PC-3 (cell line): Measurements from ENCODE around the gene NPR1. TPM values are rescaled to one million over a fixed set of nuclear protein-coding genes. Genes with fewer than 3 reads are reported as not detected.
"Not testable (repeated sequence)": the region's sequence is repeated elsewhere in the genome, so short reads cannot be mapped to it uniquely, and the experiment has no call there.

Source experiments
- ATAC-seq: fragments of 200-7000 bp; cut with Tn5 transposase; 2 replicates; pipeline ENCODE4 v1.9.1; 2020; ENCODE audit warnings: mild to moderate bottlenecking, moderate library complexity
- BruUV-seq: library from RNA; stranded (reverse); fragments of 400-500 nt; replicated peaks from 2 replicates; lab custom pipeline; 2021; lab: Mats Ljungman, UMichigan
- CTCF ChIA-PET: fragments of 300-600 bp; sonication (Branson Sonifier 250); formaldehyde crosslinking; loops from one replicate; lab custom pipeline; 2022; ENCODE audit warnings: antibody characterized with exemption; lab: Charles Lee
- POLR2A ChIA-PET: fragments of 300-600 bp; sonication (Branson Sonifier 250); formaldehyde crosslinking; loops from one replicate; lab custom pipeline; 2022; ENCODE audit warnings: antibody characterized with exemption; ENCODE audit not compliant: unreplicated experiment; lab: Charles Lee
- DNase-seq: peaks from one replicate; pipeline ENCODE4 v3.0.0-alpha.2; 2015
- H2AFZ ChIP-seq: fragments of 300-600 bp; sonication (generic); 2 replicates; pipeline ENCODE4 v1.6.0; 2016; ENCODE audit warnings: antibody characterized with exemption, low read length
- H3F3A ChIP-seq: fragments of 300-600 bp; sonication (generic); one replicate; pipeline ENCODE4 v1.6.0; 2017; ENCODE audit warnings: antibody characterized with exemption, low read length, control low read depth, mild to moderate bottlenecking; ENCODE audit not compliant: unreplicated experiment
- H3K27ac ChIP-seq: fragments of 300-600 bp; sonication (generic); 2 replicates; pipeline ENCODE4 v1.5.1; 2016; ENCODE audit warnings: mild to moderate bottlenecking, low read length
- H3K27me3 ChIP-seq: fragments of 300-600 bp; sonication (generic); 2 replicates; pipeline ENCODE4 v1.6.1; 2016; ENCODE audit warnings: low read length, mixed read lengths
- H3K36me3 ChIP-seq: fragments of 300-600 bp; sonication (generic); 2 replicates; pipeline ENCODE4 v1.6.1; 2016; ENCODE audit warnings: low read depth, mixed run types, low read length, mixed read lengths
- H3K4me1 ChIP-seq: fragments of 300-600 bp; sonication (generic); 2 replicates; pipeline ENCODE4 v1.5.1; 2016; ENCODE audit warnings: low read length; ENCODE audit not compliant: insufficient read depth
- H3K4me2 ChIP-seq: fragments of 300-600 bp; sonication (generic); 2 replicates; pipeline ENCODE4 v1.6.0; 2016; ENCODE audit warnings: low read length
- H3K4me3 ChIP-seq: fragments of 300-600 bp; sonication (generic); 2 replicates; pipeline ENCODE4 v1.5.1; 2016; ENCODE audit warnings: mild to moderate bottlenecking, low read length, mixed read lengths
- H3K79me2 ChIP-seq: fragments of 300-600 bp; sonication (generic); 2 replicates; pipeline ENCODE4 v1.6.1; 2017; ENCODE audit warnings: low read length, mixed read lengths
- H3K9ac ChIP-seq: fragments of 300-600 bp; sonication (generic); 2 replicates; pipeline ENCODE4 v1.6.0; 2016; ENCODE audit warnings: mild to moderate bottlenecking, low read length
- H3K9me2 ChIP-seq: fragments of 300-600 bp; sonication (generic); replicated peaks from 2 replicates; pipeline ENCODE4 v1.6.1; 2016; ENCODE audit warnings: mixed run types, low read length, mixed read lengths
- H3K9me3 ChIP-seq: fragments of 300-600 bp; sonication (generic); 2 replicates; pipeline ENCODE4 v1.6.1; 2016; ENCODE audit warnings: low read length, mixed read lengths
- H4K20me1 ChIP-seq: fragments of 300-600 bp; sonication (generic); 2 replicates; pipeline ENCODE4 v1.6.1; 2016; ENCODE audit warnings: low read length, mixed read lengths
- EZH2 ChIP-seq: fragments of 300-600 bp; sonication (generic); IDR thresholded peaks from one replicate; pipeline ENCODE4 v1.6.1; 2017; ENCODE audit warnings: antibody characterized with exemption, mild to moderate bottlenecking, low read length; ENCODE audit not compliant: unreplicated experiment
- EZH2phosphoT487 ChIP-seq: fragments of 300-600 bp; sonication (generic); IDR thresholded peaks from 2 replicates; pipeline ENCODE4 v1.6.1; 2018; ENCODE audit warnings: mild to moderate bottlenecking, antibody characterized with exemption, low read length, borderline replicate concordance
- intact Hi-C: fragments of 100-400 bp; cut with micrococcal nuclease; formaldehyde crosslinking; loops from 2 replicates; pipeline ENCODE4 v1.9.0; 2023
- total RNA-seq: library from RNA; depleted of rRNA; stranded (reverse); fragments of >200 nt; gene quantifications from 2 replicates; pipeline ENCODE4 v1.2.3, GENCODE V29; 2014
- TF ChIP-seq, protein P1 (sequence below): fragments of 300-600 bp; sonication (generic); conservative IDR thresholded peaks from 2 replicates; pipeline ENCODE4 v1.5.1; 2017; ENCODE audit warnings: antibody characterized with exemption, low read depth, mild to moderate bottlenecking, low read length

NPR1 gene
- total RNA-seq, 1 experiment from 2014 or later: 0.84 TPM

GRCh38 chr1:153717330-153717729 is 38.8 kb downstream of the NPR1 start:
- Histone ChIP-seq H3K9me2 (no peaks in the 10 kb centered on the region), H2AFZ (no peak overlapping the region), H3F3A (no peaks in the 10 kb centered on the region), H3K9me3 (no peaks in the 10 kb centered on the region), H4K20me1 (no peaks in the 10 kb centered on the region), H3K9ac (no peak overlapping the region), H3K4me1 (no peaks in the 10 kb centered on the region), H3K36me3 (no peaks in the 10 kb centered on the region), H3K79me2 (no peaks in the 10 kb centered on the region), H3K4me2 (no peak overlapping the region), H3K27me3 (no peaks in the 10 kb centered on the region), H3K4me3 (no peak overlapping the region), H3K27ac (no peak overlapping the region)
- ChIA-PET POLR2A (no interaction called here), CTCF (no interaction called here)
- DNase-seq (no peak), ATAC-seq (no peak)
- TF ChIP-seq EZH2phosphoT487 (no peak), EZH2 (no peak)
- TF ChIP-seq, protein P1, sequence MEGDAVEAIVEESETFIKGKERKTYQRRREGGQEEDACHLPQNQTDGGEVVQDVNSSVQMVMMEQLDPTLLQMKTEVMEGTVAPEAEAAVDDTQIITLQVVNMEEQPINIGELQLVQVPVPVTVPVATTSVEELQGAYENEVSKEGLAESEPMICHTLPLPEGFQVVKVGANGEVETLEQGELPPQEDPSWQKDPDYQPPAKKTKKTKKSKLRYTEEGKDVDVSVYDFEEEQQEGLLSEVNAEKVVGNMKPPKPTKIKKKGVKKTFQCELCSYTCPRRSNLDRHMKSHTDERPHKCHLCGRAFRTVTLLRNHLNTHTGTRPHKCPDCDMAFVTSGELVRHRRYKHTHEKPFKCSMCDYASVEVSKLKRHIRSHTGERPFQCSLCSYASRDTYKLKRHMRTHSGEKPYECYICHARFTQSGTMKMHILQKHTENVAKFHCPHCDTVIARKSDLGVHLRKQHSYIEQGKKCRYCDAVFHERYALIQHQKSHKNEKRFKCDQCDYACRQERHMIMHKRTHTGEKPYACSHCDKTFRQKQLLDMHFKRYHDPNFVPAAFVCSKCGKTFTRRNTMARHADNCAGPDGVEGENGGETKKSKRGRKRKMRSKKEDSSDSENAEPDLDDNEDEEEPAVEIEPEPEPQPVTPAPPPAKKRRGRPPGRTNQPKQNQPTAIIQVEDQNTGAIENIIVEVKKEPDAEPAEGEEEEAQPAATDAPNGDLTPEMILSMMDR: no peak
- BruUV-seq: no TSS peak
- intact Hi-C loops: no loop called here

GRCh38 chr1:153723687-153724086 is 45.2 kb downstream of the NPR1 start:
- Histone ChIP-seq H3K9ac (no peak overlapping the region), H4K20me1 (no peaks in the 10 kb centered on the region), H3K79me2 (peaks cover 8% of the 10 kb centered on the region), H3K36me3 (no peaks in the 10 kb centered on the region), H3K4me1 (peaks cover 4% of the 10 kb centered on the region; the same call in 1 of the 2 replicates), H2AFZ (no peak overlapping the region), H3K27ac (no peak overlapping the region), H3K27me3 (no peaks in the 10 kb centered on the region), H3K4me3 (no peak overlapping the region), H3K4me2 (no peak overlapping the region), H3K9me2 (no peaks in the 10 kb centered on the region), H3F3A (no peaks in the 10 kb centered on the region), H3K9me3 (no peaks in the 10 kb centered on the region)
- intact Hi-C loops: no loop called here
- ATAC-seq (no peak), DNase-seq (no peak)
- ChIA-PET CTCF (no interaction called here), POLR2A (no interaction called here)
- BruUV-seq: no TSS peak
- TF ChIP-seq, protein P1: no peak
- TF ChIP-seq EZH2phosphoT487 (no peak), EZH2 (no peak)

DNA sequence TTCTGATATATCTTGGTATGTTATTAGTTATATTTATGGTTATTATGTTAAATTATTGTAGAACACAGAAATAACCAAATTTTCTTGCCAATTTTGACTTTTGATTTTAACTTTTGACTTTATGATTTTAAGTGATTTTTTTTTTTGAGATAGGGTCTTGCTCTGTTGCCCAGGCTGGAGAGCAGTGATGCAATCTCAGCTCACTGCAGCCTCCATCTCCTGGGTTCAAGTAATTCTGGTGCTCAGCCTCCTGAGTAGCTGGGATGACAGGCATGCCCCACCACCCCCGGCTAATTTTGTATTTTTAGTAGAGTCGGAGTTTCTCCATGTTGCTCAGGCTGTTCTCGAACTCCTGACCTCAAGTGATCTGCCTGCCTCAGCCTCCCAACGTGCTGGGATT is 46.1 kb downstream of the NPR1 start:
- POLR2A ChIA-PET, H3K9ac ChIP-seq, CTCF ChIA-PET, BruUV-seq, H3K36me3 ChIP-seq, H2AFZ ChIP-seq, H3K9me2 ChIP-seq, intact Hi-C loops, DNase-seq, H3F3A ChIP-seq, H4K20me1 ChIP-seq, H3K4me3 ChIP-seq, H3K9me3 ChIP-seq, H3K4me2 ChIP-seq, H3K27ac ChIP-seq, ATAC-seq, H3K27me3 ChIP-seq: not testable (repeated sequence)
- H3K4me1 ChIP-seq: peaks cover 13% of the 10 kb centered on the region
- peaks cover 17% of the 10 kb centered on the region for H3K79me2 ChIP-seq
